ENCODE results near the gene RANBP10. TPM values are rescaled to one million over a fixed set of nuclear protein-coding genes. Genes with fewer than 3 reads are reported as not detected.
A peak's percentile ranks its signal among the peaks of the same experiment; 100 is the strongest.

The RANBP10 gene
- total and polyA plus RNA-seq, 2 experiments from 2014 or later, result 9.0 to 13.6 TPM

GRCh38 chr16:67844497-67844896 lies 38.1 kb upstream of the RANBP10 start:
- peak overlapping the region; percentile 91 for H3K4me3 ChIP-seq
- H2AFZ ChIP-seq, result no peak overlapping the region
- Mint-ChIP-seq H3K27me3 (ENCODE audit: insufficient read depth, low read depth, poor library complexity) (peaks cover 16% of the 10 kb centered on the region), H3K36me3 (ENCODE audit: low read depth) (peaks cover 17% of the 10 kb centered on the region), H3K4me3 (peak overlapping the region; percentile 80), H3K4me1 (peaks cover 47% of the 10 kb centered on the region), H3K27ac (no peak overlapping the region; the same call in 1 of the 2 replicates), H3K9me3 (no peaks in the 10 kb centered on the region)
- H3K27ac ChIP-seq (ENCODE audit: low read depth), result peak overlapping the region; percentile 97; the same call in 1 of the 2 replicates
- no peaks in the 10 kb centered on the region for H3K27me3 ChIP-seq (ENCODE audit: insufficient read depth)
- no peaks in the 10 kb centered on the region for H3K36me3 ChIP-seq (ENCODE audit: insufficient read depth)
- DNase-seq (ENCODE audit: low spot score) (peak; percentile 27), ATAC-seq (no peak)
- peaks cover 53% of the 10 kb centered on the region for H3K79me2 ChIP-seq (replicated peaks; ENCODE audit: insufficient read depth)
- TF ChIP-seq ZNF462 (CRISPR knock-in tag; IDR thresholded peaks at IDR 0.05), result no peak
- TF ChIP-seq EZH2 (IDR thresholded peaks at IDR 0.05; ENCODE audit: low read depth, unreplicated experiment), result no peak
- no peak for TF ChIP-seq ZNF331 (CRISPR knock-in tag; IDR thresholded peaks at IDR 0.05; ENCODE audit: low read depth)
- no peak for TF ChIP-seq CTCF (conservative IDR thresholded peaks at IDR 0.05; ENCODE audit: low read depth in 2 of 2)
- TF ChIP-seq NANOG (IDR thresholded peaks at IDR 0.05; ENCODE audit: borderline replicate concordance), result no peak
- no peak for TF ChIP-seq ETS1 (IDR thresholded peaks at IDR 0.05)
- no peak for TF ChIP-seq POLR2AphosphoS5 (IDR thresholded peaks at IDR 0.05; ENCODE audit: low read depth)
- peaks cover 37% of the 10 kb centered on the region for H3K4me1 ChIP-seq (ENCODE audit: insufficient read depth)
- H4K20me1 ChIP-seq (replicated peaks; ENCODE audit: insufficient read depth), result peaks cover 31% of the 10 kb centered on the region
- peak overlapping the region; percentile 87 for H3K4me2 ChIP-seq
- H3F3A ChIP-seq (replicated peaks; ENCODE audit: low read depth), result peaks cover 34% of the 10 kb centered on the region
- no peaks in the 10 kb centered on the region for H3K9me2 ChIP-seq (ENCODE audit: insufficient read depth)
